ENCODE measurements around the gene SCPEP1. TPM values are rescaled to one million over a fixed set of nuclear protein-coding genes. Genes with fewer than 3 reads are reported as not detected.

The SCPEP1 gene
- polyA plus RNA-seq, 4 donors: 59.7 to 119 (median 102) TPM

DNA sequence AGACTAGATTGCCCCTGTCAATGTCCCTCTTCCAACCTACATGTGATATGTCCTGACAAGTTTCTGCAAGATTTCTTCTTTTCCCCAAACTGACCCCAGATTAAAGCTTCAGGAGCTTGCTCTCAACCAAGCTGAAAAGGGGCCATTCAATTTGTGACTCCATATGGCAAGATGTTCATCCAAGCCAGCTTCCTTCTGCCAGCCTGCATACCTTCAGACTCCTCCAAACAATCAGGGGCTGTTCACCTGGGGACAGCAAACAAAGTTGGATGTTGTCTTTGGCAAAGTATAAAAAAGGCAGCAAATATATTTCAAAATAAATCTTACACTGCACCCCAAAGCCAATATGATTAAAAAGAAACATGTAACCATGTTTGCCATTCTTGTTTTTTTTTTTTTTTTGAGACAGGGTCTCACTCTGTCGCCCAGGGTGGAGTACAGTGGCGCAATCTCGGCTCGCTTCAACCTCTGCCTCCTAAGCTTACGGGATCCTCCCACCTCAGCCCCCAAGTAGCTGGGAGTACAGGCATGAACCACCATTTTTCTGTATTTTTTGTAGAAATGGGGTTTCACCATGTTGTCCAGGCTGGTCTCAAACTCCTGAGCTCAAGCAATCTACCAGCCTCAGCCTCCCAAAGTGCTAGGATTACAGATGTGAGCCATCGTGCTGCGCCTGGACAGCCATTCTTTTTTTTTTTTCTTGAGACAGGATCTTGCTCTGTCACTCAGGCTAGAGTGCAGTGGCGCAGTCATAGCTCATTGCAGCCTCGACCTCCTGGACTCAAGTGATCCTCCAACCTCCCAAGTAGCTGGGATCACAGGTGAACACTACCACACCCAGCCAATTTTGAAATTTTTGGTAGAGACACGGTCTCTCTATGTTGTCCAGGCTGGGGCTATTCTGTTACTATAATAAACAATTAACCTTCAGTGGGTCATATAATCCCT, 57.1 kb downstream of the SCPEP1 start:
- no peak for DNase-seq (ENCODE audit: low read depth in 4 of 4, low spot score in 3 of 4)

DNA sequence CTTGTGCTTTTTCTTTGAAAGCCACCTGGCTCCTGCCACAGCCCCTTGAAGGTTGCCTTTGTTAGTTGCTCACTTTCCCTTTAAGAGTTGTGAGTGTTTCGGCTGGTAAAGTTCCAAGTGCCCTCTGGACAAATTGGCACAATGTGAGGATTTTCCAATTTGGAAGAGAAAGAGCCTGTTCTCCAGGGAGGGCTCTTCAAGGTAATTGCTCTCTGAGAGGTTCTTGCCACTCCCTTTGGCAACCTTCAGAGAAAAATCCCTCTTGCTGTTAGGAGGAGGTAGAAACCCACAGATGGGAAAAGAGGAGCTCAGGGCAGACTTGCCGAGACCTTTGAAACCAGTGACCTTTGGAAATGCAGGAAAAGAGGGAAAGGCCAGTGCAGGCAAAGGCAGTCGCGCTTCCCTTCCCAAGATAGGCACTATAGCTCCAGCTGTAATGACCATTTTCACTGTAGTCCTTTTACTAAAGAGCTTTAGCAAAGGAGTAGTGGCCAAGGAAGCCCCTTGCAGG, 58.1 kb downstream of the SCPEP1 start:
- no peak for DNase-seq (ENCODE audit: low read depth in 4 of 4, low spot score in 3 of 4)

DNA sequence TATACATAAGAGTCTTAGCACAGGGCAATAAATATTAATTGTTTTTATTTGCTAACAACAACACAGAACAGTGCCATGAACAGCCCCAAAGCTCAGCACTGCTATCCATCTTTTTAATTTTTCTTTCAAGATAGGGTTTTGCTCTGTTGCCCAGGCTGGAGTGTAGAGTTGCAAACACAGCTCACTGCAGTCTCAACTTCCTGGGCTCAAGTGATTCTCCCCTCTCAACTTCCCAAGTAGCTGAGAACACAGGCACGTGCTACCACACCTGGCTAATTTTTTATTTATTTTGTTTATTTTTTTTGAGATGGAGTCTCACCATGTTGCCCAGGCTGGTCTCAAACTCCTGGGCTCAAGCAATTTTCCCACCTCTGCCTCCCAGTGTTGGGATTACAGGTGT, 59.5 kb downstream of the SCPEP1 start:
- no peak for DNase-seq (ENCODE audit: low read depth in 4 of 4, low spot score in 3 of 4)

DNA sequence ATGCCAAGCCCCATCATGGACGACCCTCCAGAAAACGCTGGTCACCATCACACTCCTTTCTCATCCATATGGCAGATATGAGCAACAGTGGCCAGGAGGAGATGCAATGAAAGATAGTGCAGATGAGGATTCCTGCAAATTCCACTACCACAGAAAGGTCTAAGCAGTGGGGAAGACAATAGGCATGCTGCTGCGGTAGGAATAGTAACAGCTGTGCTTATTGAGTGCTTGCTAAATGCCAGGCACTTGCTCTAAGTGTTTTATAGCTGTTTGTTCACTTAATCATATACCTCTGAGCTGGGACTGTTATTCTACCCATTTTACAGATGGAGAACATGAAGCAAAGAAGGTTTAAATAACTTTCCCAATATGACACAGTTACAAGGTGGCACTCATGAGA, 60.6 kb downstream of the SCPEP1 start:
- DNase-seq (ENCODE audit: low read depth in 4 of 4, low spot score in 3 of 4): no peak

DNA sequence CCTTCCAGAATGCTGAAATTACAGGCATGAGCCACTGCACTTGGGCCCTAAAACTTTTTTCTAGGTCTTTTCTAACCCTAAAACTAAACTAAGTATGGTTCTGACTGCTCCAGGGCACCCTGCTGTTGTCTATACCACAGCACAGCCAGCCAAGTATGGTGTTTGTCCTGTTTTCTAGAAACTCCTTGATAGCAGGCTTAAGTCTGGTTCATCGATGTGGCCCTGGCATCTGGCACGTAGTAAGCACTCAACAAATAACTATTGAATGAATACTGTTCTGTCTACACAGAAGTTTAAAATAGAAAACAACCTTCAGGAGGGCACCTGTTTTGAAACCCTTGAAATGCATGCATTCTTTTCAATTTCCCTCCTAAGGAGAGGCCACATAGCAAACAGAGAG, 62.6 kb downstream of the SCPEP1 start:
- DNase-seq (ENCODE audit: low read depth in 4 of 4, low spot score in 3 of 4): no peak

DNA sequence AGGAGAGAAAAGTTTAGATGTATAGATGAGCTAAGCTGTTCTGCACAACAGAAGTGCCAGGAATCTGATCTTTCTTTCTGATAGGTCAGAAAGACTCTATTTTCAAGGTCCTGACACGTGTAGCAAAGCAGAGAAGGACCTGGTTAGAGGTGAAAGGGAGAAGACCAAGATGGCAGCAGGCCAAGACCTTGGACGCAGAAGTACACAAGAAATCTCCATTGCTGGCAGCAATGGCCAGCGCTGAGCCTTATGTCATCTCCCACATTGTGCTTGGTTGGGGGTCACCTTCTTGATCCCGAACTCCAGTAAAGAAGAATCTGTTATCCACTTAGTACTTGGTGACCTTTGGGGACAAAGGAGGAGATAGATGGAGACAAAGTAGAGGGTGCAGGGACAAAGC, 65.3 kb downstream of the SCPEP1 start:
- no peak for DNase-seq (ENCODE audit: low read depth in 4 of 4, low spot score in 3 of 4)

DNA sequence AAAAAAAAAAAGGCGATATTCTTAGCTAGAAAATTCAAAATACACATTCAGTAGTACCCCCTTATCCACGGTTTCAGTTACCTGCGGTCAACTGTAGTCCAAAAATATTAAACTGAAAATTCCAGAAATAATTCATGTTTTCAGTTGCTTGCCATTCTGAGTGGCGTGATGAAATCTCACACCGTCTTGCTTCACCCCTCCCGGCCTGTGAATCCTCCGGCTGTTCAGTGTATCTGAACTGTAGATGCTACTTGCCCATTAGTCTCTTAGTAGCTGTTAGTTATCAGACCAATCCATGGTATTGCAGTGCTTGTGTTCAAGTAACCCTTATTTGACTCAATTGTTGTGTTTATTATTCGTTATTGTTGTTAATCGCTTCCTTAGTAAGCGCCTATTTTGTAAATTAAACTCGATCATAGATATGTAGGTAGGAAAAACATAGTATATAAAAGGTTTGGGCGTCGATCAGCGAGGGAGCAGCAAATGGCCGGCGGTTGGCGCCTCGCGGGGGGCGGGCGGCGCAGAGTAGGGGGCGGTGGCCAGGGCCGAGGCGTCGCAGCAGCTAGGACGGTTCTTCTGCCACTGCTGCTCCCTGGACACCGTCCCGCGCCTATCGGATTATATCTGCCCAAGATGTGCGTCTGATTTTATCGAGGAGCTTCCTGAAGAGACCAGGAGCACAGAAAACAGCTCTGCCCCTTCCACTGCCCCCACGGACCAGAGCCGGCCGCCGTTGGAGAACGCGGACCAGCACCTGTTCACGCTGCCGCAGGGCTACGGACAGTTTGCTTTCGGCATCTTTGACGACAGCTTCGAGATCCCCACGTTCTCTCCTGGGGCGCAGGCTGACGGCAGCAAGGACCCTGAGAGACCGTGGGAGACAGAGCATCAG, 67.3 kb downstream of the SCPEP1 start:
- DNase-seq (ENCODE audit: low read depth in 4 of 4, low spot score in 3 of 4): no peak

DNA sequence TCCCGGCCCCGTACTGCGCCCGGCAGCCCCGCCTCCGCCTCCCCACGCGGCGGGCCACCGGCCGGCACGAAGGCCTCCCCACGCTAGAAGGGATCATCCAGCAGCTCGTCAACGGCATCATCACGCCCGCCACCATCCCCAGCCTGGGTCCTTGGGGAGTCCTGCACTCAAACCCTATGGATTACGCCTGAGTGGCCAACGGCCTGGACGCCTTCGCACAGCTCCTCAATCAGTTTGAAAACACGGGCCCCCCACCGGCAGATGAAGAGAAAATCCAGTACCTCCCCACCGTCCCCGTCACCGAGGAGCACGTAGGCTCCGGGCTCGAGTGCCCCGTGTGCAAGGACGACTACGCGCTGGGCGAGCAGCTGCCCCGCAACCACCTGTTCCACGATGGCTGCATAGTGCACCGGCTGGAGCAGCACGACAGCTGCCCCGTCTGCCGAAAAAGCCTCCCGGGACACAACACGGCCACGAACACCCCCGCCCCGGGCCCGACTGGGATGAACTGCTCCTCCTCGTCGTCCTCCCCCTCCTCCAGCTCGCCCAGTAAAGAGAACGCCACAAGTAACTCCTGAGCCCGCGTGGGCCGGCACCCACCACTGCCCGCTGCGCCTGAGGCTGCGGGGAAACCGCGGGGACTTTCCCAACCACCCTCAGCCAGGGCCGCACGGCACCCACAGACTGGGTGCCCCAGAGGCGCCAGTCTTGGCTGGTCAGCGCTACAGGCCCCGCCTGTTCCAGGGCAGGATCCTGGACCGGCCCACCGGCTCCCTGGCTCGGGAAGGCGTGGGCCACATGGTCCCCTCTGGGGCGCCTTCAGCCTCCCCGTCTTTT, 68.2 kb downstream of the SCPEP1 start:
- DNase-seq (ENCODE audit: low read depth in 4 of 4, low spot score in 3 of 4): no peak

DNA sequence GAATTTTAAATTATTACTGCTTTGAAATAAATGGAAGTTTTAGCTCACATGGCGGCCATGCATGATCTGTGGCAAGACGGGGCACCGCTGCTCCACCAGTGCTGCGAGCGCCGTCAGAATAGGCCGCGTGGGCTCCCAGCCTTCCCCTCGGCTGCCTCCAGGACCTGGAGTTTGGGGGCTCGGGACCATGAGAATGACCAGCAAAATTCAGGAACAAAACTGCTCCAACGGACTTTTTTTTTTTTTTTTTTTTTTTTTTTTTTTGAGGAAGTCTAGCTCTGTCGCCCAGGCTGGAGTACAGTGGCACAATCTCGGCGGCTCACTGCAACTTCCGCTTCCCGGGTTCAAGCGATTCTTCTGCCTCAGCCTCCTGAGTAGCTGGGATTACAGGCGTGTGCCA, 68.8 kb downstream of the SCPEP1 start:
- no peak for DNase-seq (ENCODE audit: low read depth in 4 of 4, low spot score in 3 of 4)

DNA sequence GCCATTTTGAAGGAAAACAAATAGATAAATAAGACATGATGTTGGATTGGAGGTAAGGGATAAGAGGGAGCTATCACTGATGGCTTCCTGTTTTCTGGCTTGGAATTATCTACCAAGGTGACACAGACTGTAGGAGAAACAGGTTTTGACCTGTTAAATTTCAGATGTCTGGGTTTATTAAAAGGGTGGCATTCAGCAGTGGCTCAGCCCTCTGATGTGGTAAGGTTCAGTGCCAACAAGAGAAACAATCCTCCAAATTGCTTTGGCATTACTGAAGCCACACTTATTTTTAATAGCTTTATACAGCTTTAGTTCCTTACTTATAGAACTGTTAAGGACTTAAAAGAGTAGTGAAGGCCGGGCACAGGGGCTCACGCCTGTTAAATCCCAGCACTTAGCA, 70.2 kb downstream of the SCPEP1 start:
- no peak for DNase-seq (ENCODE audit: low read depth in 4 of 4, low spot score in 3 of 4)

DNA sequence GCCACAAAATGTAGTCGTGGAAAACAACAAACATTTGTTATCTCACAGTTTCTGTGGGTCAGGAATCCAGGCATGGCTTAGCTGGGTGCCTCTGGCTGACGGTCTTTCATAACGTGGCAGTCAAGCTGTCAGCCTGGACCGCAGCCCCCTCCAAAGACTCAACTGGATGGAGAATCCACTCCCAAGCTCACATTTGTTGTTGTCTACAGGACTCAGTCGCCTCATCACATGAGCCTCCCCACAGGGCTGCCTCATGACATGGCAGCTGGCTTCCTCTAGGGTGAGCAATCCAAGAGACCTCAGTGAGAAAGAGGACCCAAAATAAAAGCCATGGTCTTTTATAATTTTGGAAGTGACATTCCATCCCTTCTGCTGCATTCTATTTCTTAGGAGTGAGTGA, 72.4 kb downstream of the SCPEP1 start:
- no peak for DNase-seq (ENCODE audit: low read depth in 4 of 4, low spot score in 3 of 4)

DNA sequence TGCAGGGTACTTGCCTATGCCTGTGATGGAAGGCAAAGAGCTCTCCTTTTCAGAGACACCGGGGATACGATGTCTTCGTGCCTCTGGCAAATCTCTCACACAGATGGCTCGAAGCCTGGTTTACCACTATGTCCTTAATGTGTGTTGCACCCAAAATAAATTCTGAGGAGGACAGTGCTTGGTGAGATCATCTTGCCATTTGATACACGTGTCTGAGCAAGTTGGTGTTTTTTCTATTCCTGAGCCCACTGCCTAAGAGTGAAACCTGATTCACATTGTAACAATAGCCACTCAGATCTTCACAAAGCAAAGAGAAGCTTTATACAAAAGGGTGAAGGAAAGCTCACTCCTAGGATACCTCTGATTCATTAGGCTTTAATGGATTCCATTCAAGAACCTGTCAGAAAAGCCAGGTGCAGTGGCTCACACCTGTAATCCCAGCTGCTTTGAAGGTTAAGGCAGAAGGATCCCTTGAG, 74.0 kb downstream of the SCPEP1 start:
- no peak for DNase-seq (ENCODE audit: low read depth in 4 of 4, low spot score in 3 of 4)

Other genes with a start within 250 kb of the SCPEP1 start
- 1 to 10 TPM; 1.4 to 2.0 (median 1.9) TPM for gene C17orf67, start 144.2 kb upstream of the SCPEP1 start, polyA plus RNA-seq (ENCODE audit: insufficient read length in 4 of 4)
- 1 to 10 TPM; 4.1 to 6.6 (median 4.9) TPM for gene DGKE, start 144.0 kb upstream of the SCPEP1 start, polyA plus RNA-seq (ENCODE audit: insufficient read length in 4 of 4)
- gene TRIM25, start 64.1 kb upstream of the SCPEP1 start, polyA plus RNA-seq (ENCODE audit: insufficient read length in 4 of 4): 10 to 100 TPM; 17.0 to 35.2 (median 30.7) TPM
- gene COIL, start 17.1 kb upstream of the SCPEP1 start, polyA plus RNA-seq (ENCODE audit: insufficient read length in 4 of 4): 10 to 100 TPM; 23.1 to 36.3 (median 30.2) TPM
- 10 to 100 TPM; 14.8 to 35.3 (median 33.8) TPM for gene AKAP1, start 107.1 kb downstream of the SCPEP1 start, polyA plus RNA-seq (ENCODE audit: insufficient read length in 4 of 4)